GM12878 (cell line): ENCODE results near the gene RABL6. TPM values are rescaled to one million over a fixed set of nuclear protein-coding genes. Genes with fewer than 3 reads are reported as not detected.

Source experiments
- ATAC-seq: fragments of 200-7000 bp; cut with Tn5 transposase; 3 replicates; pipeline ENCODE4 v1.9.1; 2020; ENCODE audit warnings: mild to moderate bottlenecking, moderate library complexity
- BruUV-seq: library from RNA; stranded (reverse); fragments of 400-500 nt; replicated peaks from 2 replicates; lab custom pipeline; 2021; lab: Mats Ljungman, UMichigan
- CTCF ChIA-PET: fragments of 300-600 bp; sonication (Branson Sonifier 250); formaldehyde crosslinking; extraction: SDS; loops from one replicate; lab custom pipeline; 2021; ENCODE audit warnings: inconsistent platforms; lab: Yijun Ruan, JAX
- POLR2A ChIA-PET: fragments of 350-600 bp; formaldehyde crosslinking; extraction: SDS; loops from one replicate; lab custom pipeline; 2021; ENCODE audit warnings: inconsistent platforms; lab: Charles Lee
- RAD21 ChIA-PET: fragments of 300-600 bp; sonication (Branson Sonifier 250); formaldehyde crosslinking; loops from one replicate; lab custom pipeline; 2023; ENCODE audit warnings: antibody characterized with exemption; ENCODE audit not compliant: unreplicated experiment; lab: Charles Lee
- SMC1A ChIA-PET: fragments of 300-600 bp; sonication (Branson Sonifier 250); formaldehyde crosslinking; loops from one replicate; lab custom pipeline; 2023; ENCODE audit not compliant: unreplicated experiment, uncharacterized antibody; lab: Charles Lee
- DNase-seq: peaks from one replicate; pipeline ENCODE4 v3.0.0-alpha.2; 2011; ENCODE audit warnings: low read depth, low spot score
- FAIRE-seq: peaks from 3 replicates; lab custom pipeline; 2011; peaks lifted over from hg19 to GRCh38; lab: Jason Lieb, UNC
- H2AFZ ChIP-seq: 2 replicates; pipeline ENCODE4 v1.6.0; 2011; ENCODE audit warnings: low read depth, low read length, control low read depth; ENCODE audit not compliant: control insufficient read depth
- H3K27ac ChIP-seq: 2 replicates; pipeline ENCODE4 v1.5.1; 2011; ENCODE audit warnings: control low read depth; ENCODE audit not compliant: control insufficient read depth, insufficient read depth
- H3K27me3 ChIP-seq, 2 experiments: replicated peaks in 1 of 2; 2 replicates each; pipeline versions ENCODE4 v1.6.0 to v1.6.1; 2011; ENCODE audit warnings: low read length in 1 of 2; ENCODE audit not compliant: control insufficient read depth in 2 of 2, insufficient read depth in 2 of 2
- H3K36me3 ChIP-seq, 2 experiments: 2 replicates each; pipeline ENCODE4 v1.5.1; 2011; ENCODE audit warnings: low read length in 1 of 2; ENCODE audit not compliant: control insufficient read depth in 2 of 2, insufficient read depth in 2 of 2
- H3K4me1 ChIP-seq: 2 replicates; pipeline ENCODE4 v1.6.1; 2011; ENCODE audit warnings: mild to moderate bottlenecking, low read length, moderate library complexity, mixed read lengths; ENCODE audit not compliant: control insufficient read depth, insufficient read depth
- H3K4me2 ChIP-seq: 2 replicates; pipeline ENCODE4 v1.6.0; 2011; ENCODE audit warnings: control low read depth; ENCODE audit not compliant: control insufficient read depth, insufficient read depth
- H3K4me3 ChIP-seq: fragments of 200-600 bp; sonication (generic); 2 replicates; pipeline ENCODE4 v1.5.1; 2016
- H3K79me2 ChIP-seq: 2 replicates; pipeline ENCODE4 v1.6.0; 2011; ENCODE audit warnings: low read length; ENCODE audit not compliant: control insufficient read depth, insufficient read depth
- H3K9ac ChIP-seq: 2 replicates; pipeline ENCODE4 v1.8.0; 2011; ENCODE audit warnings: low read length, control low read depth, mixed read lengths; ENCODE audit not compliant: control insufficient read depth, insufficient read depth
- H3K9me3 ChIP-seq: replicated peaks from 3 replicates; pipeline ENCODE4 v1.5.1; 2011; ENCODE audit warnings: mild to moderate bottlenecking, low read length; ENCODE audit not compliant: control insufficient read depth, insufficient read depth
- H4K20me1 ChIP-seq: 2 replicates; pipeline ENCODE4 v1.6.0; 2011; ENCODE audit not compliant: control insufficient read depth, insufficient read depth
- BCL11A ChIP-seq: IDR thresholded peaks from 2 replicates; pipeline ENCODE4 v1.6.1; 2011; ENCODE audit warnings: low read depth, low read length
- CBFB ChIP-seq: IDR thresholded peaks from 2 replicates; pipeline ENCODE4 v1.6.1; 2016; ENCODE audit warnings: antibody characterized with exemption, low read depth
- CBX5 ChIP-seq: sonication (generic); IDR thresholded peaks from 2 replicates; pipeline ENCODE4 v1.6.1; 2016; ENCODE audit warnings: low read depth, moderate library complexity, mild to moderate bottlenecking, inconsistent platforms
- CHD4 ChIP-seq: fragments of 200-600 bp; sonication (generic); IDR thresholded peaks from 2 replicates; pipeline ENCODE4 v1.6.1; 2016; ENCODE audit warnings: mild to moderate bottlenecking
- KDM1A ChIP-seq: fragments of 200-600 bp; sonication (generic); IDR thresholded peaks from 2 replicates; pipeline ENCODE4 v1.6.1; 2016; ENCODE audit warnings: borderline replicate concordance
- MTA3 ChIP-seq: IDR thresholded peaks from 2 replicates; pipeline ENCODE4 v1.6.1; 2012; ENCODE audit warnings: low read length, inconsistent platforms, borderline replicate concordance
- NR2C1 ChIP-seq: fragments of 450-650 bp; IDR thresholded peaks from 2 replicates; pipeline ENCODE4 v1.6.1; 2017; ENCODE audit warnings: antibody characterized with exemption, mild to moderate bottlenecking, moderate library complexity
- NRF1 ChIP-seq: conservative IDR thresholded peaks from 2 replicates; pipeline ENCODE4 v1.6.1; 2011; ENCODE audit warnings: mild to moderate bottlenecking, low read depth, low read length, improper control_type of control experiment
- RBBP5 ChIP-seq: fragments of 200-600 bp; sonication (generic); conservative IDR thresholded peaks from 2 replicates; pipeline ENCODE4 v1.6.1; 2016
- RFX5 ChIP-seq: IDR thresholded peaks from 2 replicates; pipeline ENCODE4 v1.6.1; 2011; ENCODE audit warnings: low read depth, low read length, improper control_type of control experiment
- SMAD5 ChIP-seq: IDR thresholded peaks from 2 replicates; pipeline ENCODE4 v1.6.1; 2016; ENCODE audit warnings: antibody characterized with exemption, low read depth
- SMARCA5 ChIP-seq: fragments of 450-650 bp; IDR thresholded peaks from 2 replicates; pipeline ENCODE4 v1.6.1; 2017; ENCODE audit warnings: mild to moderate bottlenecking
- SMC3 ChIP-seq: IDR thresholded peaks from 2 replicates; pipeline ENCODE4 v1.6.1; 2011; ENCODE audit warnings: low read length, improper control_type of control experiment, borderline replicate concordance
- TARDBP ChIP-seq: IDR thresholded peaks from 2 replicates; pipeline ENCODE4 v1.6.1; 2016; ENCODE audit warnings: borderline replicate concordance
- TCF3 ChIP-seq: IDR thresholded peaks from 2 replicates; pipeline ENCODE4 v1.6.1; 2012; ENCODE audit warnings: low read depth, mild to moderate bottlenecking, low read length, borderline replicate concordance; ENCODE audit not compliant: insufficient read depth
- ZBED1 ChIP-seq: IDR thresholded peaks from 2 replicates; pipeline ENCODE4 v1.6.1; 2016; ENCODE audit warnings: borderline replicate concordance
- ZZZ3 ChIP-seq: IDR thresholded peaks from 2 replicates; pipeline ENCODE4 v1.6.1; 2011; ENCODE audit warnings: low read depth; ENCODE audit not compliant: control insufficient read depth, insufficient read length
- WGBS: methylation state at CpG from one replicate; pipeline ENCODE4 v1.1.6; 2016; ENCODE audit warnings: low lambda C conversion rate; ENCODE audit not compliant: insufficient replicate concordance, insufficient coverage; ENCODE audit errors: missing lambda C conversion rate; 5-methylcytosine and 5-hydroxymethylcytosine counted together
- in situ Hi-C: fragments of 300-500 bp; cut with MboI; formaldehyde crosslinking; loops from 9 replicates; pipeline ENCODE4 v1.14.3; 2018; ENCODE audit warnings: mixed read lengths
- intact Hi-C: fragments of 100-400 bp; cut with micrococcal nuclease; formaldehyde crosslinking; loops from one replicate; pipeline ENCODE4 v1.14.2; 2022; ENCODE audit not compliant: unreplicated experiment
- polyA plus RNA-seq, 11 experiments: library from polyadenylated mRNA; depleted of rRNA in 4 of 11; unstranded in 6 of 11; stranded (reverse) in 5 of 11; fragments of >200 nt; fragmentation: Nextera tagmentation in 4 of 11; fragmentation: Illumina TruSeq in 1 of 11; extraction: Ambion mirVana in 4 of 11; extraction: Trizol in 1 of 11; gene quantifications; 1 replicate in 1 of 11; 2 replicates in 10 of 11; pipeline versions ENCODE4 v1.2.1 to v1.2.3, GENCODE V29; 2011 to 2016; ENCODE audit warnings: inconsistent platforms in 2 of 11, missing spikeins in 2 of 11, low read depth in 1 of 11
- total RNA-seq, 4 experiments: library from RNA; depleted of rRNA in 3 of 4; stranded (reverse); fragments of >200 nt in 3 of 4; fragmentation: Illumina TruSeq in 1 of 4; extraction: Trizol in 1 of 4; gene quantifications; 2 replicates each; pipeline versions ENCODE4 v1.2.1 to v1.2.3, GENCODE V29; 2013 to 2021
- TF ChIP-seq, protein P1 (sequence below): IDR thresholded peaks from 2 replicates; pipeline ENCODE4 v1.6.1; 2012; ENCODE audit warnings: low read depth, low read length, improper control_type of control experiment
- TF ChIP-seq, protein P2 (sequence below): IDR thresholded peaks from 2 replicates; pipeline ENCODE4 v1.6.1; 2012; ENCODE audit warnings: mild to moderate bottlenecking, low read depth, low read length

Gene RABL6
- total and polyA plus RNA-seq, 10 of the 15 experiments (the other 5 are each of a cell fraction or from before 2014, with no cell fraction given), result 1.4 to 134 (median 42.7) TPM

DNA sequence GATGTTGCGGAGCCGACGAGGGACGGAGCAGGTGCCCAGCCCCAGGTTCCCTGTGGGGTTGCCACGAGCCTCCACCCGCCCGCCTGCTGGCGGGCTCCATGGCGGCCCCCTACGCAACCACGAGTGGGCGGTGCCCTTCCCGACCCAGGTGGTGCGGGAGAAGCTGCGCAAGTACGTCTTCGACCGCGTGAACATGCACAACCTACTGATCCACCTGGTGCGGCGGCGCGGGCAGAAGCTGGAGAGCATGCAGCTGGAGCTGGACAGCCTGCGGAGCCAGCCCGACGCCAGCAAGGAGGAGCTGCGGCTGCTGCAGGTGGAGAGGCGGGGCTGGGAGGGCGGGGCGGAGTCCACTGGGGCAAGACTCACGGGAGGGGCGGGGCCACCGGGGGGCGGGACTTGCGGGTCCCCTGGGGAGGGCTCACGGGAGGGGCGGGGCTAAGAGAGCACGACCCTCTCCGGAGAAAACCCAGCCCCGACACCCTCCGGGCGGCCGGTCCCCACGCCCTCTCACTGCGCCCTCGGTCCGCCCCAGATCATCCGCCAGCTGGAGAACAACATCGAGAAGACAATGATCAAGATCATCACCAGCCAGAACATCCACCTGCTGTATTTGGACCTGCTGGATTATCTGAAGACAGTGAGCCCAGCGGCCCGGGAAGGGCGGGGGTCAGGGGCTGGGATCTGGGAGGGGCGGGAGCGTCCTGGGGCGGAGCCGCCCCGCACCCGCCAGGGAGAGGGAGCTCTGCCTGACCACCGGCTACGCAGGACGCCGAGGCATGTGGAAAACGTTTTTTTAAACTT lies 7.7 kb upstream of the RABL6 start:
- H3K4me3 ChIP-seq, result peak overlapping the region; percentile 67; the same call in 1 of the 2 replicates
- ChIA-PET CTCF (interaction anchor here (0.7 to 1.2 kb wide), 6 partner anchors 8 to 268 kb away, joined by 3 to 5 read pairs (median 4); no protein-coding TSS in a partner anchor), SMC1A (no interaction called here), RAD21 (interaction anchor here (1.0 to 1.5 kb wide), 3 partner anchors 10 to 236 kb away, joined by 3 to 6 read pairs (median 4); no protein-coding TSS in a partner anchor), POLR2A (interaction anchor here (0.5 to 1.0 kb wide), 3 partner anchors 8 to 12 kb away, joined by 3 read pairs; no protein-coding TSS in a partner anchor)
- H3K9me3 ChIP-seq, result no peaks in the 10 kb centered on the region
- H3K9ac ChIP-seq, result peak overlapping the region; percentile 27; the same call in 1 of the 2 replicates
- in situ Hi-C loops, result loop anchor here (5.0 kb wide), 1 partner anchor 237 kb away; no protein-coding TSS in a partner anchor
- H4K20me1 ChIP-seq, result no peaks in the 10 kb centered on the region
- no peak for DNase-seq
- peak; percentile 84 for FAIRE-seq
- peak overlapping the region; percentile 83 for H2AFZ ChIP-seq
- intact Hi-C loops, result loop anchor here (10.0 kb wide), 2 partner anchors 85 to 145 kb away; partner anchors contain the start of genes C8G, FBXW5 and TRAF2
- H3K27ac ChIP-seq, result no peak overlapping the region
- WGBS, result 2% methylated on average over 47 of the region's 63 CpGs
- no TSS peak for BruUV-seq
- H3K4me1 ChIP-seq, result peaks cover 12% of the 10 kb centered on the region; the same call in 1 of the 2 replicates
- H3K4me2 ChIP-seq, result peak overlapping the region; percentile 91
- ATAC-seq, result peak; percentile 81
- no peaks in the 10 kb centered on the region for H3K36me3 ChIP-seq
- no peaks in the 10 kb centered on the region for H3K79me2 ChIP-seq
- no peaks in the 10 kb centered on the region for H3K27me3 ChIP-seq
- TF ChIP-seq MTA3, result no peak
- TF ChIP-seq, protein P1, sequence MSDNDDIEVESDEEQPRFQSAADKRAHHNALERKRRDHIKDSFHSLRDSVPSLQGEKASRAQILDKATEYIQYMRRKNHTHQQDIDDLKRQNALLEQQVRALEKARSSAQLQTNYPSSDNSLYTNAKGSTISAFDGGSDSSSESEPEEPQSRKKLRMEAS, result no peak; the same call in 1 of the 2 replicates
- no peak for TF ChIP-seq ZBED1
- no peak for TF ChIP-seq ZZZ3
- TF ChIP-seq BCL11A, result no peak
- 0 out of 2 replicates have a peak, but pooled peaks have one; percentile 18 for TF ChIP-seq TCF3
- no peak for TF ChIP-seq SMARCA5
- no peak for TF ChIP-seq SMC3
- TF ChIP-seq, protein P2, sequence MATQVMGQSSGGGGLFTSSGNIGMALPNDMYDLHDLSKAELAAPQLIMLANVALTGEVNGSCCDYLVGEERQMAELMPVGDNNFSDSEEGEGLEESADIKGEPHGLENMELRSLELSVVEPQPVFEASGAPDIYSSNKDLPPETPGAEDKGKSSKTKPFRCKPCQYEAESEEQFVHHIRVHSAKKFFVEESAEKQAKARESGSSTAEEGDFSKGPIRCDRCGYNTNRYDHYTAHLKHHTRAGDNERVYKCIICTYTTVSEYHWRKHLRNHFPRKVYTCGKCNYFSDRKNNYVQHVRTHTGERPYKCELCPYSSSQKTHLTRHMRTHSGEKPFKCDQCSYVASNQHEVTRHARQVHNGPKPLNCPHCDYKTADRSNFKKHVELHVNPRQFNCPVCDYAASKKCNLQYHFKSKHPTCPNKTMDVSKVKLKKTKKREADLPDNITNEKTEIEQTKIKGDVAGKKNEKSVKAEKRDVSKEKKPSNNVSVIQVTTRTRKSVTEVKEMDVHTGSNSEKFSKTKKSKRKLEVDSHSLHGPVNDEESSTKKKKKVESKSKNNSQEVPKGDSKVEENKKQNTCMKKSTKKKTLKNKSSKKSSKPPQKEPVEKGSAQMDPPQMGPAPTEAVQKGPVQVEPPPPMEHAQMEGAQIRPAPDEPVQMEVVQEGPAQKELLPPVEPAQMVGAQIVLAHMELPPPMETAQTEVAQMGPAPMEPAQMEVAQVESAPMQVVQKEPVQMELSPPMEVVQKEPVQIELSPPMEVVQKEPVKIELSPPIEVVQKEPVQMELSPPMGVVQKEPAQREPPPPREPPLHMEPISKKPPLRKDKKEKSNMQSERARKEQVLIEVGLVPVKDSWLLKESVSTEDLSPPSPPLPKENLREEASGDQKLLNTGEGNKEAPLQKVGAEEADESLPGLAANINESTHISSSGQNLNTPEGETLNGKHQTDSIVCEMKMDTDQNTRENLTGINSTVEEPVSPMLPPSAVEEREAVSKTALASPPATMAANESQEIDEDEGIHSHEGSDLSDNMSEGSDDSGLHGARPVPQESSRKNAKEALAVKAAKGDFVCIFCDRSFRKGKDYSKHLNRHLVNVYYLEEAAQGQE, result no peak
- no peak for TF ChIP-seq CHD4
- no peak for TF ChIP-seq CBFB
- TF ChIP-seq RFX5, result no peak
- no peak for TF ChIP-seq CBX5
- TF ChIP-seq NRF1, result no peak
- TF ChIP-seq NR2C1, result no peak
- TF ChIP-seq SMAD5, result no peak
- TF ChIP-seq TARDBP, result no peak
- no peak for TF ChIP-seq RBBP5
- no peak for TF ChIP-seq KDM1A
